ENCODE data around the gene LENEP.

The LENEP gene

GRCh38 chr1:155009221-155009711 is 15.9 kb downstream of the LENEP start:
- ChIA-PET CTCF (no interaction called here), POLR2A (interaction anchor here (0.6 kb wide), 1 partner anchor 8 kb away, joined by 3 read pairs; no protein-coding TSS in a partner anchor)
- DNase-seq (ENCODE audit: extremely low spot score) = no peak
- no peak for TF ChIP-seq TARDBP (IDR thresholded peaks at IDR 0.05)
- no peak for TF ChIP-seq SP1 (IDR thresholded peaks at IDR 0.05)
- TF ChIP-seq LEF1 (IDR thresholded peaks at IDR 0.05; ENCODE audit: borderline replicate concordance) = no peak
- TF ChIP-seq SUZ12 (IDR thresholded peaks at IDR 0.05) = no peak
- no peak for TF ChIP-seq CTBP1 (IDR thresholded peaks at IDR 0.05; ENCODE audit: borderline replicate concordance)
- no peak for TF ChIP-seq L3MBTL2 (conservative IDR thresholded peaks at IDR 0.05)
- no peak for TF ChIP-seq FOXM1 (IDR thresholded peaks at IDR 0.05; ENCODE audit: borderline replicate concordance)
- no peak for TF ChIP-seq HDGF (IDR thresholded peaks at IDR 0.05; ENCODE audit: borderline replicate concordance)
- no peak for TF ChIP-seq ARNT (IDR thresholded peaks at IDR 0.05)
- TF ChIP-seq FOXA1 (IDR thresholded peaks at IDR 0.05) = no peak
- TF ChIP-seq FOXK2 (IDR thresholded peaks at IDR 0.05) = no peak
- TF ChIP-seq NFRKB (IDR thresholded peaks at IDR 0.05) = no peak
- no peak for TF ChIP-seq ELF4 (IDR thresholded peaks at IDR 0.05)
- no peak for TF ChIP-seq BHLHE40 (IDR thresholded peaks at IDR 0.05; ENCODE audit: borderline replicate concordance)
- TF ChIP-seq PKNOX1 (IDR thresholded peaks at IDR 0.05) = no peak
- no peak for TF ChIP-seq ZNF384 (IDR thresholded peaks at IDR 0.05)

GRCh38 chr1:155009742-155010141 is 16.4 kb downstream of the LENEP start:
- no peak for DNase-seq (ENCODE audit: extremely low spot score)
- TF ChIP-seq L3MBTL2 (conservative IDR thresholded peaks at IDR 0.05) = no peak
- TF ChIP-seq ELF4 (IDR thresholded peaks at IDR 0.05) = no peak
- TF ChIP-seq SUZ12 (IDR thresholded peaks at IDR 0.05) = no peak
- no peak for TF ChIP-seq NFRKB (IDR thresholded peaks at IDR 0.05)
- no peak for TF ChIP-seq FOXK2 (IDR thresholded peaks at IDR 0.05)
- no peak for TF ChIP-seq BHLHE40 (IDR thresholded peaks at IDR 0.05; ENCODE audit: borderline replicate concordance)
- no peak for TF ChIP-seq FOXA1 (IDR thresholded peaks at IDR 0.05)
- no peak for TF ChIP-seq TARDBP (IDR thresholded peaks at IDR 0.05)
- no peak for TF ChIP-seq LEF1 (IDR thresholded peaks at IDR 0.05; ENCODE audit: borderline replicate concordance)
- no peak for TF ChIP-seq CTBP1 (IDR thresholded peaks at IDR 0.05; ENCODE audit: borderline replicate concordance)
- no peak for TF ChIP-seq HDGF (IDR thresholded peaks at IDR 0.05; ENCODE audit: borderline replicate concordance)
- TF ChIP-seq ARNT (IDR thresholded peaks at IDR 0.05) = no peak
- TF ChIP-seq SP1 (IDR thresholded peaks at IDR 0.05) = no peak
- no peak for TF ChIP-seq FOXM1 (IDR thresholded peaks at IDR 0.05; ENCODE audit: borderline replicate concordance)
- no peak for TF ChIP-seq ZNF384 (IDR thresholded peaks at IDR 0.05)
- no peak for TF ChIP-seq PKNOX1 (IDR thresholded peaks at IDR 0.05)
- ChIA-PET POLR2A (no interaction called here), CTCF (no interaction called here)

- no peak for DNase-seq (ENCODE audit: extremely low spot score)
- ChIA-PET CTCF (no interaction called here), POLR2A (interaction anchor here (0.6 kb wide), 1 partner anchor 39 kb away, joined by 3 read pairs; no protein-coding TSS in a partner anchor)
- TF ChIP-seq LEF1 (IDR thresholded peaks at IDR 0.05; ENCODE audit: borderline replicate concordance) = no peak
- no peak for TF ChIP-seq PKNOX1 (IDR thresholded peaks at IDR 0.05)
- no peak for TF ChIP-seq FOXM1 (IDR thresholded peaks at IDR 0.05; ENCODE audit: borderline replicate concordance)
- no peak for TF ChIP-seq SP1 (IDR thresholded peaks at IDR 0.05)
- TF ChIP-seq HDGF (IDR thresholded peaks at IDR 0.05; ENCODE audit: borderline replicate concordance) = no peak
- TF ChIP-seq CTBP1 (IDR thresholded peaks at IDR 0.05; ENCODE audit: borderline replicate concordance) = no peak
- no peak for TF ChIP-seq FOXA1 (IDR thresholded peaks at IDR 0.05)
- TF ChIP-seq ZNF384 (IDR thresholded peaks at IDR 0.05) = no peak
- TF ChIP-seq ELF4 (IDR thresholded peaks at IDR 0.05) = no peak
- TF ChIP-seq BHLHE40 (IDR thresholded peaks at IDR 0.05; ENCODE audit: borderline replicate concordance) = no peak
- no peak for TF ChIP-seq ARNT (IDR thresholded peaks at IDR 0.05)
- TF ChIP-seq FOXK2 (IDR thresholded peaks at IDR 0.05) = no peak
- no peak for TF ChIP-seq TARDBP (IDR thresholded peaks at IDR 0.05)
- TF ChIP-seq NFRKB (IDR thresholded peaks at IDR 0.05) = no peak
- no peak for TF ChIP-seq L3MBTL2 (conservative IDR thresholded peaks at IDR 0.05)
- no peak for TF ChIP-seq SUZ12 (IDR thresholded peaks at IDR 0.05)
Measured at GRCh38 chr1:155010211-155010918, 17.0 kb downstream of the LENEP start.

DNA sequence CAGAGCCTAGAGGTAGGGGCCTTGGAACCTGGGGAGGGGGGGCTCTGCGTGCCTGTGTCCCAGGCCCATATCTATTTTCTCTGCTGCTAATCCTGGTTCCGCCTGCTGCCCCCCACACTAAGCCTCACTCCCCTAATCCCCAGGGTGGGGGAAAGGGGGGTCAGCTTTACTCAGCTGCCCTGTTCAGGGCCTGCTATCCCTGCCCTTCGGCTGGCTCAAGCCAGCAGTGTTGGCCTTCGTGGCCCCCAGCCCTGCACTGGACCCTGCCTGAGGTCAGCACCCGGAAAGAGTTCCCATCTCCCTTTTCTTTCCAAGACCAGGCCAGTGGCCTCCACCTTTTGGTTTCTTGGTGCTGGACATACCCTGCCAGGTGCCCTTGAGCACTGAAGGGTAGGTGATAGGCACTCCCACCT is 17.6 kb downstream of the LENEP start:
- CTCF ChIA-PET = no interaction called here
- POLR2A ChIA-PET = interaction anchor here (0.6 to 1.2 kb wide), 2 partner anchors 38 to 50 kb away, joined by 3 read pairs; partner anchors contain the start of gene PYGO2
- no peak for DNase-seq (ENCODE audit: extremely low spot score)
- TF ChIP-seq TARDBP (IDR thresholded peaks at IDR 0.05) = no peak
- TF ChIP-seq FOXM1 (IDR thresholded peaks at IDR 0.05; ENCODE audit: borderline replicate concordance) = no peak
- no peak for TF ChIP-seq L3MBTL2 (conservative IDR thresholded peaks at IDR 0.05)
- TF ChIP-seq FOXK2 (IDR thresholded peaks at IDR 0.05) = no peak
- TF ChIP-seq FOXA1 (IDR thresholded peaks at IDR 0.05) = no peak
- TF ChIP-seq ARNT (IDR thresholded peaks at IDR 0.05) = no peak
- TF ChIP-seq BHLHE40 (IDR thresholded peaks at IDR 0.05; ENCODE audit: borderline replicate concordance) = no peak
- TF ChIP-seq ELF4 (IDR thresholded peaks at IDR 0.05) = no peak

GRCh38 chr1:155011437-155012025 is 18.1 kb downstream of the LENEP start:
- DNase-seq (ENCODE audit: extremely low spot score) = no peak
- TF ChIP-seq CTBP1 (IDR thresholded peaks at IDR 0.05; ENCODE audit: borderline replicate concordance) = no peak
- TF ChIP-seq PKNOX1 (IDR thresholded peaks at IDR 0.05) = no peak
- TF ChIP-seq FOXA1 (IDR thresholded peaks at IDR 0.05) = no peak
- no peak for TF ChIP-seq TARDBP (IDR thresholded peaks at IDR 0.05)
- TF ChIP-seq FOXK2 (IDR thresholded peaks at IDR 0.05) = no peak
- no peak for TF ChIP-seq NFRKB (IDR thresholded peaks at IDR 0.05)
- no peak for TF ChIP-seq FOXM1 (IDR thresholded peaks at IDR 0.05; ENCODE audit: borderline replicate concordance)
- no peak for TF ChIP-seq ARNT (IDR thresholded peaks at IDR 0.05)
- no peak for TF ChIP-seq HDGF (IDR thresholded peaks at IDR 0.05; ENCODE audit: borderline replicate concordance)
- no peak for TF ChIP-seq SP1 (IDR thresholded peaks at IDR 0.05)
- ChIA-PET POLR2A (interaction anchor here (1.1 to 1.9 kb wide), 5 partner anchors 8 to 183 kb away, joined by 3 to 8 read pairs (median 4); partner anchors contain the start of genes ADAM15 and PYGO2), CTCF (interaction anchor here (1.1 kb wide), 1 partner anchor 12 kb away, joined by 6 read pairs; no protein-coding TSS in a partner anchor)

Data from HEK293T (cell line).